HUES48 (cell line): ENCODE measurements around the gene S1PR1.
"Not testable (repeated sequence)": the region's sequence is repeated elsewhere in the genome, so short reads cannot be mapped to it uniquely, and the experiment has no call there.

Experiments used
- H3K27ac ChIP-seq: one replicate; pipeline ENCODE4 v1.7.0; 2013; ENCODE audit warnings: low read depth, low read length, inconsistent platforms
- H3K27me3 ChIP-seq: 2 replicates; pipeline ENCODE4 v1.6.1; 2013; ENCODE audit warnings: mild to moderate bottlenecking, low read length; ENCODE audit not compliant: control insufficient read depth, insufficient read depth
- H3K36me3 ChIP-seq: 2 replicates; pipeline ENCODE4 v1.6.1; 2013; ENCODE audit warnings: low read length; ENCODE audit not compliant: control insufficient read depth, insufficient read depth
- H3K4me1 ChIP-seq: 2 replicates; pipeline ENCODE4 v1.6.1; 2013; ENCODE audit warnings: mild to moderate bottlenecking, low read length; ENCODE audit not compliant: control insufficient read depth, insufficient read depth
- H3K4me3 ChIP-seq: 2 replicates; pipeline ENCODE4 v1.5.1; 2013; ENCODE audit warnings: mild to moderate bottlenecking, low read depth, low read length
- H3K9ac ChIP-seq: 2 replicates; pipeline ENCODE4 v1.6.1; 2013; ENCODE audit warnings: mild to moderate bottlenecking, low read depth, low read length, moderate library complexity
- H3K9me3 ChIP-seq: 2 replicates; pipeline ENCODE4 v1.6.1; 2013; ENCODE audit warnings: low read length; ENCODE audit not compliant: control insufficient read depth, insufficient read depth

S1PR1 gene

GRCh38 chr1:101200513-101200912 is 36.3 kb upstream of the S1PR1 start:
- no peaks in the 10 kb centered on the region for H3K36me3 ChIP-seq
- no peak overlapping the region for H3K27ac ChIP-seq
- no peak overlapping the region for H3K9ac ChIP-seq
- no peaks in the 10 kb centered on the region for H3K27me3 ChIP-seq
- H3K4me3 ChIP-seq, result no peak overlapping the region
- no peaks in the 10 kb centered on the region for H3K9me3 ChIP-seq
- 0 out of 2 replicates have a peak, but pooled peaks cover 6% of the 10 kb centered on the region for H3K4me1 ChIP-seq

DNA sequence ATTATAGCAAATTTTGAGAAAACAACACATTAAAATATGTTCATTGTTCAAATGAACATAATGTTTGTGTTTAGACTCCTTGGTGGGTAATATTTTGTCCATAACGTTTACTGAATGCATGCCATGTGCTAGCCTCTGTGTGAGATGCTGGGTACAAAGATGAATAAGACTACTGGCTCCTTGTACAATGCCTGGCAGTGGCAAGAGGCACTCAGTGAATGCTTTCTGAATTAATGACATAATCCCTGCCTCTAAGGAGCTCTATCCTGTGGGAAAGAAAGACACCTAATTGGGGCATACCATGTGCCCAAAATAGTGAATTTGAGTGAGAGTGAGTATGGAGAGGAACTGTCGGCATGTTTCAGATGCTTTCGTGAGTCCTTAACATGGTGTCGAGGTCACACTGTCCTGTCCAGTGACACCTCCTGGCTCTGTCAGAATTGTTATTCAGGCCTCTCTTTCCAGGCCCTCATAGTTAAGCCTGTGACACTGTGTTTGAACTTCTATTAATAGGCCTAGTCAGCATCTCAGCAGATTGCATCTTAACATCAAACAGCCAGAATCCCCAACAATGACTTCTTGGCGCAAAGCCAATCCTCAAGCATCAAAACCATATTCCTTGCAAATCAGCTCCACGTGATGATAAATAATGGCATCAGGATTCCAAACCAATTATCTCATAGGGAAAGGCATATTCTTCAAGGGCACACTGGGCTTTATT is 32.8 kb upstream of the S1PR1 start:
- Histone ChIP-seq H3K27ac (no peak overlapping the region), H3K27me3 (no peaks in the 10 kb centered on the region), H3K9ac (no peak overlapping the region), H3K36me3 (no peaks in the 10 kb centered on the region), H3K4me1 (0 out of 2 replicates have a peak, but pooled peaks cover 6% of the 10 kb centered on the region), H3K9me3 (no peaks in the 10 kb centered on the region), H3K4me3 (no peak overlapping the region)

GRCh38 chr1:101205457-101205856 is 31.4 kb upstream of the S1PR1 start:
- Histone ChIP-seq H3K27me3 (no peaks in the 10 kb centered on the region), H3K36me3 (no peaks in the 10 kb centered on the region), H3K4me3 (no peak overlapping the region), H3K27ac (no peak overlapping the region), H3K9me3 (no peaks in the 10 kb centered on the region), H3K4me1 (0 out of 2 replicates have a peak, but pooled peaks cover 4% of the 10 kb centered on the region), H3K9ac (no peak overlapping the region)

DNA sequence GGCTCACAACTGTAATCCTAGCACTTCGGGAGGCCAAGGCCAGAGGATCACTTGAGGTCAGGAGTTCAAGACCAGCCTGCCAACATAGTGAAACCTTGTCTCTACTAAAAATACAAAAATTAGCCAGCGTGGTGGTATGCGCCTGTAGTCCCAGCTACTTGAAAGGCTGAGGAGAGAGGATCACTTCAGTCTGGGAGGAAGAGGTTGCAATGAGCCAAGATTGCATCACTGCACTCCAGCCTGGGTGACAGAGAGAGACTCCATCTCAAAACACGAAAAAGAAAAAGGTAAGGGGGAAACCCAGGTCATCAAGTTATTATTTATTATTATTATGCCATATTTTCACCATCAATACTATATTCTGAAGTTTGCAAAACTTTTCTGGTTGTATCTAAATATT is 30.7 kb upstream of the S1PR1 start:
- not testable (repeated sequence) for H3K27me3 ChIP-seq, H3K4me1 ChIP-seq, H3K9me3 ChIP-seq, H3K27ac ChIP-seq, H3K9ac ChIP-seq, H3K4me3 ChIP-seq, H3K36me3 ChIP-seq

DNA sequence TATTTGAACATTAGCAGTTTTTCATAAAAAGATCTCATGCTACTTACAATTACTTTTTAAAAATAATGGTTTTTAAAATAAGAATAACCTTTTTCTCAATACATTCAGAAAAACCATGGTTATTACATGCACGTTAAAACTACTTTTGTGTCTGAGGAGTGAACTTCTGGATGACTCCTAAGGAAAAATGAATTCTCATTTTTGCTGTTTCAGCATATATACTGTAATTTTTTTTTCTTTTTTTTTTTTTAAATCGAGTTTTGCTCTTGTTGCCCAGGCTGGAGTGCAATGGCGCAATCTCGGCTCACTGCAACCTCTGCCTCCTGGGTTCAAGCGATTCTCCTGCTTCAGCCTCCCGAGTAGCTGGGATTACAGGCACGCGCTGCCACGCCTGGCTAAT is 29.5 kb upstream of the S1PR1 start:
- H3K9me3 ChIP-seq, H3K27ac ChIP-seq, H3K9ac ChIP-seq, H3K4me1 ChIP-seq, H3K4me3 ChIP-seq, H3K36me3 ChIP-seq, H3K27me3 ChIP-seq: not testable (repeated sequence)

DNA sequence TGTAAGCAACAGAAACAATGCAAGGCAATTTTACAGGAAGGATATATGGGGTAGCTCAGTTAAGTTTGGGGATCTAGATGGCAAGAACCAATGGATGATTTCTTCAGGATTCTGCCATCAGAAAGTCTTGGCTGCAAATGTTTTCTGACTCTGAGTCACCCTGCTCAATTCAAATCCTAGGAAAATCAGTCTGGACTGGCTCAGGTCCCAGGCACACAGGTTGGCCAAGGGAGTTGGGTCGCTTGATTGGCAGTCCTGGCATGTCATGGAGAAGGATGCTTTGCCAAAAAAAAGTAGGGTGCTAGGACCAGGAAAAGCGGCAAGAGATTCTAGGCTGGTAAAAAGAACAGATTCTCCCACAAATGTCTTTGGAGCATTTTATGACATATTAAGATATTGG is 28.9 kb upstream of the S1PR1 start:
- Histone ChIP-seq H3K9me3 (no peaks in the 10 kb centered on the region), H3K4me1 (no peaks in the 10 kb centered on the region), H3K36me3 (no peaks in the 10 kb centered on the region), H3K27ac (no peak overlapping the region), H3K4me3 (no peak overlapping the region), H3K9ac (no peak overlapping the region), H3K27me3 (no peaks in the 10 kb centered on the region)

DNA sequence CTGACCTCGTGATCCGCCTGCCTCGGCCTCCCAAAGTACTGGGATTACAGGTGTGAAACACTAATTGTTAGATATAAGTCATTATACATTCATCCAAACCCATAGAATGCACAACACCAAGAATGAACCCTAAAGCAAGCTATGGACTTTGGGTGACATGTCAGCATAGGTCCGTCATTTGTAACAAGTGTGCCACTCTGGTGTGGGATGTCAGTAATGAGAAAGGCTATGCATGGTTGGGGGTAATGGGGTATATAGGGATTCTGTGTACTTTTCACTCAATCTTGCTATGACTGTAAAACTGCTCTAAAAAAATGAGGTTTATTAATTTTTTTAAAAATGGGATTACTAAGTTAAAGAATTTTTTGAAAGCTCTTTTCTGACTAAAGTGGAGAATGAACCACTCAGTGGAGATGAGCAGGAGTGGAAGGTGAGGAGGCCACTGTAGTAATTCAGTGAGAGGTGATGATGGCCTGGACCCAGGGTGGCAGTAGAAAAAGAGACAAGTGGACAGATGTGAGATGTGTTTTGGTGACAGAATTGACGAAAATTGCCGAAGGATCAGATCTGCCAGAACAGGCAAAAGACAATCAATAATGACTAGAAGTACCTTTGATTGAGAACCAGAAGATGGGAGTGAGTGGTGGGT is 21.3 kb upstream of the S1PR1 start:
- 0 out of 2 replicates have a peak, but pooled peaks cover 6% of the 10 kb centered on the region for H3K4me1 ChIP-seq
- H3K4me3 ChIP-seq, result no peak overlapping the region
- no peak overlapping the region for H3K27ac ChIP-seq
- no peaks in the 10 kb centered on the region for H3K27me3 ChIP-seq
- no peaks in the 10 kb centered on the region for H3K9me3 ChIP-seq
- no peaks in the 10 kb centered on the region for H3K36me3 ChIP-seq
- H3K9ac ChIP-seq, result no peak overlapping the region

DNA sequence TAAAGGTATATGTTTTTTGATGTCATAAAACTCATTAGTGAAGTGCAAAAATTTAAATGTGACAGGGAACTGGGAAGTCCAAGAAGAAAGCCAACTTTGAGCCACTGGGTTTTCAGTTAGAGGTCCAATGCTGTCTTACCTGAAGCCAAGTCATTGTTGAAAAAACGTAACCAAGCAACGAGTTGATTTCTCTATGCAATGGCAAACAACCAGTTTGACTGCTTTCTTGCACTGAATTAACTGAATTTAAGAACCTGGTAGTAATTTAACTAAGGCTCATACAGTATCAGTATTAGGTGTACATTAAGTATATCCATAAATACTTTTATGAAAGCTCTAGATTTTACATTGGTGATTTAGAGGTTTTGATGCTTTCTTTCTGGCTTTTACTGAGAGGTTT is 20.2 kb upstream of the S1PR1 start:
- H3K4me1 ChIP-seq, result 0 out of 2 replicates have a peak, but pooled peaks cover 6% of the 10 kb centered on the region
- no peak overlapping the region for H3K27ac ChIP-seq
- no peaks in the 10 kb centered on the region for H3K36me3 ChIP-seq
- no peaks in the 10 kb centered on the region for H3K9me3 ChIP-seq
- H3K9ac ChIP-seq, result no peak overlapping the region
- no peak overlapping the region for H3K4me3 ChIP-seq
- H3K27me3 ChIP-seq, result no peaks in the 10 kb centered on the region

- H3K9ac ChIP-seq, result no peak overlapping the region
- H3K27me3 ChIP-seq, result no peaks in the 10 kb centered on the region
- H3K4me1 ChIP-seq, result 0 out of 2 replicates have a peak, but pooled peaks cover 6% of the 10 kb centered on the region
- no peak overlapping the region for H3K27ac ChIP-seq
- H3K4me3 ChIP-seq, result no peak overlapping the region
- no peaks in the 10 kb centered on the region for H3K36me3 ChIP-seq
- no peaks in the 10 kb centered on the region for H3K9me3 ChIP-seq
These were observed 19.7 kb upstream of the S1PR1 start for GRCh38 chr1:101217148-101217547.

- not testable (repeated sequence) for H3K27me3 ChIP-seq, H3K4me3 ChIP-seq, H3K4me1 ChIP-seq, H3K9me3 ChIP-seq, H3K9ac ChIP-seq, H3K36me3 ChIP-seq, H3K27ac ChIP-seq
These were observed 17.9 kb upstream of the S1PR1 start for GRCh38 chr1:101218968-101219367.
